Fibroblast of mammary gland (primary cell): ENCODE data around the gene SMIM35.

ENCODE experiments used
- DNase-seq: peaks from one replicate; pipeline ENCODE4 v3.0.0-alpha.2; 2010; ENCODE audit warnings: low read depth
- H3K4me3 ChIP-seq: 2 replicates; pipeline ENCODE4 v1.5.1; 2011; ENCODE audit warnings: low read depth, mild to moderate bottlenecking, low read length, moderate library complexity; ENCODE audit not compliant: control insufficient read depth
- CTCF ChIP-seq: conservative IDR thresholded peaks from 2 replicates; pipeline ENCODE4 v1.5.1; 2011; ENCODE audit warnings: low read depth, low read length, inconsistent platforms; ENCODE audit not compliant: control insufficient read depth, insufficient read depth

Gene SMIM35

DNA sequence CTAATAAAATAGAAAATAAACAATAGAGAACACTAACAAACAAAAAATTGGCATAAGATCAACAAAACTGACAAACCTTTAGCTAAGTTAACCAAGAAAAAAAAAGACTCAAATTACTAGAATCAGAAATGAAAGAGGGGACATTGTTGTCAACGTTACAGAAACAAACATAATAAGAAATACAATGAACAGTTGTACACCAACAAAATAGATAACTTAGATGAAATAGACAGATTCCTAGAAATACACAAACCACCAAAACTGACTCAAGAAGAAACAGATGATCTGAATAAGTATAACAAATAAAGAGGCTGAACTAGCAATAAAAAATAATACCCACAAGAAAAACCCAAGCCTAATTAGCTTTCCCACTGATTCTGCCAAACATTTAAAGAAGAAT, 44.6 kb downstream of the SMIM35 start:
- H3K4me3 ChIP-seq: no peak overlapping the region
- no peak for DNase-seq
- no peak for TF ChIP-seq CTCF

- no peak for TF ChIP-seq CTCF
- no peak for DNase-seq
- no peak overlapping the region for H3K4me3 ChIP-seq
Observed at GRCh38 chr11:118033443-118033842, 53.3 kb downstream of the SMIM35 start.

DNA sequence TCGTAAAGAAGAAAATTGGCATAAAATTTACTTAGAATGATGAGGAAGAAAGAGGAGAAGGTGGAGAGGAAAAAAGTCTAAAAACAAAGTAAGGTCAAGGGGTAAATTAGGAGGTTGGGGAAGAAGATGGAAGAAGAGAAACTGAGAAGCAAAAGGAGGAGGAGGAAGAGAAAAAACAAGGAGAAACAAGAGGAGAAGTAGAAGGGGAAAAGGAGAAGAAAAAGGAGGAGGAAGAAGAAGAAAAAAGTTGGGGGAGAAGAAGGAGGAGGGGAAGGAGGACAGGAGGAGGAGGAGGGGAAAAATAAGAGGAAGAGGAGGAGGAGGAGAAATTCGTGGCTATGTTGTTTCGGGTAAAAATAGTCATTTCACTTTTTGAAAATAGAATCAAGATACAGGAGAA, 58.1 kb downstream of the SMIM35 start:
- DNase-seq: no peak
- no peak for TF ChIP-seq CTCF
- no peak overlapping the region for H3K4me3 ChIP-seq

DNA sequence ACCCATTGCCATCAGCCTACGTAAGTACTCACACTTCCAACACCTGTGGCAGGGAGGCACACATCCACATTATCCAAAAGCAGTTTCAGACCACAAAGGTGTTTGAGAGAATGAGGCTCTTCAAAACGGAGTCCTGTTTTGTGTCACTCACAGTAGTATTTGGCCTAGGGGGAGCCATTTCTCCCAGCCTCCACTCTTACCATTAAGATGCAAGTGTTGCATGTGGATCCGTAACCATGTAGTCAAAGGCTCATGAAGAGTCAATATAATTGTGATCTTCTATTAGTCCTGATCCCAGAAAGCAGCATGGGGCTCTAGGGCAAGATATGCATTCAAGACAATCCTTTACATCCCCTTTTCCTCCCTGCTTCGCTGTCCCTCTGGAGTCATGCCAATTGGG, 59.1 kb downstream of the SMIM35 start:
- TF ChIP-seq CTCF: no peak
- no peak for DNase-seq

DNA sequence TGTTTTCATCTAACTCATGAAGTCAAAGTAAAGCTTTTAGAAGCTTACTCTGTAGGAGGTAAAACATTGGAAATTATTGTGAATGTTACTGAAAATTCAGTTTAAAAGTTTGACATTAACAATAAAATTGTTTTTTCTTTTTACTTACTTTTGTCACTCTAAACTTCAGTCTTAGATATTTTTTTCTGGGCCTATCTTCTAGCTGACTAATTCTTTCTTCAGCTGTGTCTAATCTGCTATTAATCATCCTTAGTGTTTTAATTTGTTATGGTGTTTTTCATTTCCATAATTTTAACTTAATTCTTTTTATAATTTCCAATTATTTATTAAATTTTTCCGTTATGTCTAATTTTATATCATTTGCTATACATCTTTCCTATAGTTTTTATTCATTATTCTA, 65.6 kb downstream of the SMIM35 start:
- H3K4me3 ChIP-seq: no peak overlapping the region
- no peak for DNase-seq
- TF ChIP-seq CTCF: no peak

More for the DNA sequence above, 59.1 kb downstream of the SMIM35 start:
- no peak overlapping the region for H3K4me3 ChIP-seq

GRCh38 chr11:118018401-118018800, 68.4 kb downstream of the SMIM35 start:
- no peak for TF ChIP-seq CTCF
- H3K4me3 ChIP-seq: no peak overlapping the region
- no peak for DNase-seq

GRCh38 chr11:118017631-118018315, 69.0 kb downstream of the SMIM35 start:
- H3K4me3 ChIP-seq: no peak overlapping the region
- no peak for TF ChIP-seq CTCF
- DNase-seq: no peak
